HG03095 (cell line): ENCODE results near the gene PCID2.

Source experiments
- ATAC-seq: cut with Tn5 transposase; IDR thresholded peaks from one replicate; pipeline ENCODE4 v1.9.1; 2021; ENCODE audit warnings: moderate library complexity; ENCODE audit not compliant: unreplicated experiment

PCID2 gene

DNA sequence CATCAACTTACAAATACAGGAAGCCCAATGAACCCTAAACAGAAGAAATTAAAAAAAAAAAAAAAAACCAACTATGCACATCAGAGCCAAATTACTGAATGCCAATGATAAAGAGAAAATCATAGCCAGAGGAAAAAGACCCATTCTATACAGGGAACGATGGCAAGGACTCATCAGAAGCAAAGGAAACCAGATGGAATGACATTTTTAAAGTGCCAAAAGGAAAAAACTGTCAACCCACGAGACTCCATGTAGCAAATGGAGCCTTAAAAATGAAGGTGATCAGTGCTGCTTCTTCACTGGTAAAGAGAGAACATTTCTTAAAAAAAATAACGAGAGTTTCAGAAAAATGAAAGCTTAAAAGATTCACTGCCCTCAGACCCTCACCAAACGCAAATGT is 18.3 kb downstream of the PCID2 start:
- no peak for ATAC-seq

GRCh38 chr13:113187883-113188665 is 20.4 kb downstream of the PCID2 start:
- no peak for ATAC-seq

- no peak for ATAC-seq
Measured at GRCh38 chr13:113187263-113187669, 21.2 kb downstream of the PCID2 start.

GRCh38 chr13:113186061-113186900 is 22.2 kb downstream of the PCID2 start:
- peak; percentile 66 for ATAC-seq

GRCh38 chr13:113184568-113185440 is 23.7 kb downstream of the PCID2 start:
- ATAC-seq: no peak

- ATAC-seq: no peak
Measured at GRCh38 chr13:113183450-113184129, 24.9 kb downstream of the PCID2 start.

- ATAC-seq: no peak
Measured at GRCh38 chr13:113182046-113182445, 26.4 kb downstream of the PCID2 start.

- no peak for ATAC-seq
Measured at GRCh38 chr13:113179374-113180230, 28.9 kb downstream of the PCID2 start.

DNA sequence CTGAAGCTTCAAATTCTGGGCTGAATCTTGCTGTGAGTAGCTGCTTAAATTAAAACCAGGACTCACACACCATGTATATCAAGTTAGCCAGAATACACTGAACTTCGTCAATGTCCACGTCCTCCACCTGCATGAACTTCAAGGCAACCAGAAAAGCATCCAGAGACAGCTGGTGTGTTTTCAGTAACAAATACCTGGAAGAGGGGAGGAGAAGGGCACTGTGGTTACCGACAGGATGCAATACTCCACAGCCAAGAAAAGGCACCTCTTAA is 29.6 kb downstream of the PCID2 start:
- ATAC-seq: no peak

DNA sequence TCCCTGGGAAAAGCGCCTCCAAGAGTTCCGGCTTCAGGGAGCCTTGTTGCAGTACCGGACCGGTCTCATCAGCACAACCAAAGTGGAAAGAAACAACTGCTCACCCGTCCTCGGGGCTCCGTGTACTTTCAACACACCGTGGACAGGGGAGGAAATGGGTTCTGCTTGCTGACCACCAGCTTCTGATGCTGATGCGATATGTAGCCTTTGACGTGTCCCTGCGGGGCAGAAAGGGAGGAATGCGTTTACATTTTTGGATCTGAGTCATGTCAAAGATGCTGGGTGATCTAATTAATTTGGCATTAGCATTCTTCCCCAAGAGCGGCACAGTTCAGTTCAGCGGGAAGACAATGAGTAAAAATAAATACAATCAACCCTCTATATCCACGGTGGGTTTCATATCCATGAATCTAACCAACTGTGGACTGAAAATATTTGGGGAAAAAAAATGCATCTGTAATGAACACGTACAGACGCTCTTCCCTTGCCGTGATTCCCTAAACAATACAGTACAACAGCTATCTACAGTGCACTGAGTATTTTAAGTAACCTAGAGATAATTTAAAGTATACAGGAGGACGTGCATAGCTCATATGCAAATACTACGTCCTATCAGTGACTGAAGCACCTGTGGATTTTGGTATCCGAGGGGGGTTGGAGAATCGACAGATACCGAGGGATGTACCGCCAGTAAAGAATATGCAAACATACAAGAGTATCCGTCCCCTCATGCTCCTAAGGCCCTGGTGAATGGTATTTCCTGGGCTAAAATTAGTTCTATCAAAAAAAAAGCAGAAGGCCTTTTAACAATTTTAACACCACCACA is 30.2 kb downstream of the PCID2 start:
- no peak for ATAC-seq

DNA sequence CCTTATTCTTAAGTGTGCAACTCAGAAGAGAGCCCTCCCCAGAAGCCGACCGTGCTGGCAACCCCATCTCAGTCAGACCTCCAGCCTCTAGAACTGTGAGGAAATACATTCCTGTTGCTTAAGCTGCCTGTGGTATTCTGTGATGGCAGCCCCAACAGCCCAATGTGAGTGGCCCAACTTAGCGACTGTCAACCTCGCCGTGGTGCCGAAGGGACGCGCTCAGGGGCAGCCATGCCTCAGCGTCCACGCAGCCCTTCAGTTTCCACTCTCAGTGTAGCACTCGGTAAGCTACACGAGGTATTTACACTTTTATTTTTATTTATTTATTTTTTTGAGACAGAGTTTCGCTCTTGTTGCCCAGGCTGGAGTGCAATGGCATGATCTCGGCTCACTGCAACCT is 31.6 kb downstream of the PCID2 start:
- ATAC-seq: no peak

DNA sequence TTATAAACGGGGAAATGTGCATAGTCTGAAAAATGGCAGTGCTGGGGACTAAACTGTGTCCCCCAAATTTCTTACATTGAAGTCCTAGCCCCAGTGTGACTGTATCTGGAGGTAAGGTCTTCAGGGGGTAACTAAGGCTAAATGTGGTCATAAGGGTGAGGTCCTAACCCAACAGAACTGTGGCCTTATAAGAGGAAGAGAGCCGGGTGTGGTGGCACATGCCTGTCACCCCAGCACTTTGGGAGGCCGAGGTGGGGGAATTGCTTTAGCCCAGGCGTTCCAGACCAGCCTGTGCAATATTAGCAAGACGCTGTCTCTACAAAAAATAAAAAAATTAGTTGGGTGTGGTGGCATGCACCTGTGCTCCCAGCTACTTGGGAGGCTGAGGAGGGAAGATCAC is 32.2 kb downstream of the PCID2 start:
- ATAC-seq: no peak

- no peak for ATAC-seq
Measured at GRCh38 chr13:113172419-113172926, 36.0 kb downstream of the PCID2 start.

- no peak for ATAC-seq
Measured at GRCh38 chr13:113171250-113172125, 37.0 kb downstream of the PCID2 start.

DNA sequence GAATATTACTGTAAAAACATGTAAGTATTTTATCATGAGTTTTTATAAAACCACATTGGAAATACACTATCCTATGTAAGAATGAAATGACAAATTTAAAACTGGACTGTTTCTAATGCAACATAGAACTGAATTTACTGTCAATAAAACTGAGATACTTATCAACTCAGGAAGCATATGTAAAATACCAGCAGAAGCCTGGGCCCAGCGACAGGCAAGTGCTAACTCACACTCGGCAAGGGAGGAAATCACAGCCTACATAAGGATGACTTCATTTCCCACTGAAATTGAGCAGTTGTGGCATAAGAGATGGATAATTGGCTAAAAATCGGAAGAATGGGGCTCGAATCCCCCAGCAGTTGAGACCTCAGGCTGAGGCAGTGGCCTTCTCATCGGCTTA is 38.0 kb downstream of the PCID2 start:
- no peak for ATAC-seq

GRCh38 chr13:113169277-113170272 is 38.9 kb downstream of the PCID2 start:
- no peak for ATAC-seq

GRCh38 chr13:113168211-113168610 is 40.3 kb downstream of the PCID2 start:
- ATAC-seq: no peak
